Keratinocyte (primary cell): ENCODE measurements around the gene PLXDC2. TPM values are rescaled to one million over a fixed set of nuclear protein-coding genes. Genes with fewer than 3 reads are reported as not detected.

Experiments used
- DNase-seq: peaks from one replicate; pipeline ENCODE4 v3.0.0-alpha.2; 2011; ENCODE audit warnings: low read depth, missing footprints, low spot score
- FAIRE-seq: peaks from 2 replicates; lab custom pipeline; 2011; peaks lifted over from hg19 to GRCh38; lab: Jason Lieb, UNC
- H2AFZ ChIP-seq: 2 replicates; pipeline ENCODE4 v1.6.0; 2012; ENCODE audit warnings: low read length, control low read depth, inconsistent platforms; ENCODE audit not compliant: control insufficient read depth
- H3K27ac ChIP-seq: 2 replicates; pipeline ENCODE4 v1.5.1; 2011; ENCODE audit warnings: low read length; ENCODE audit not compliant: control insufficient read depth, insufficient read depth
- H3K27me3 ChIP-seq: 3 replicates; pipeline ENCODE4 v1.6.0; 2011; ENCODE audit warnings: low read length; ENCODE audit not compliant: control insufficient read depth, insufficient read depth; ENCODE audit errors: extremely low read depth
- H3K36me3 ChIP-seq, 2 experiments: 2 replicates in 1 of 2; 3 replicates in 1 of 2; pipeline ENCODE4 v1.5.1; 2011; ENCODE audit warnings: low read length in 2 of 2, mild to moderate bottlenecking in 1 of 2; ENCODE audit not compliant: control insufficient read depth in 2 of 2, insufficient read depth in 2 of 2; ENCODE audit errors: extremely low read depth in 1 of 2
- H3K4me1 ChIP-seq: 3 replicates; pipeline ENCODE4 v1.5.1; 2011; ENCODE audit warnings: low read length; ENCODE audit not compliant: control insufficient read depth, insufficient read depth; ENCODE audit errors: extremely low read depth
- H3K4me2 ChIP-seq: 3 replicates; pipeline ENCODE4 v1.6.0; 2011; ENCODE audit warnings: low read depth, low read length; ENCODE audit not compliant: control insufficient read depth, insufficient read depth; ENCODE audit errors: extremely low read depth
- H3K4me3 ChIP-seq, 3 experiments: fragments of 200-600 bp in 1 of 3; sonication (generic) in 1 of 3; 2 replicates in 2 of 3; 3 replicates in 1 of 3; pipeline ENCODE4 v1.5.1; 2011 to 2016; ENCODE audit warnings: low read length in 3 of 3, mild to moderate bottlenecking in 3 of 3, control low read depth in 2 of 3, inconsistent platforms in 1 of 3, low read depth in 1 of 3, mixed read lengths in 1 of 3, mixed run types in 1 of 3, moderate library complexity in 1 of 3; ENCODE audit not compliant: control insufficient read depth in 2 of 3, insufficient read depth in 2 of 3; ENCODE audit errors: extremely low read depth in 1 of 3
- H3K79me2 ChIP-seq: 2 replicates; pipeline ENCODE4 v1.6.0; 2012; ENCODE audit warnings: low read length; ENCODE audit not compliant: control insufficient read depth, insufficient read depth
- H3K9ac ChIP-seq: 3 replicates; pipeline ENCODE4 v1.6.0; 2011; ENCODE audit warnings: low read length; ENCODE audit not compliant: control insufficient read depth, insufficient read depth; ENCODE audit errors: extremely low read depth
- H3K9me1 ChIP-seq: 3 replicates; pipeline ENCODE4 v1.6.0; 2011; ENCODE audit warnings: low read length; ENCODE audit not compliant: control insufficient read depth, insufficient read depth; ENCODE audit errors: extremely low read depth
- H3K9me3 ChIP-seq: 2 replicates; pipeline ENCODE4 v1.5.1; 2012; ENCODE audit warnings: low read depth, low read length; ENCODE audit not compliant: control insufficient read depth
- H4K20me1 ChIP-seq: 3 replicates; pipeline ENCODE4 v1.6.0; 2011; ENCODE audit warnings: low read length; ENCODE audit not compliant: control insufficient read depth, insufficient read depth; ENCODE audit errors: extremely low read depth
- EZH2 ChIP-seq: IDR thresholded peaks from one replicate; pipeline ENCODE4 v1.6.1; 2012; ENCODE audit warnings: inconsistent platforms, mild to moderate bottlenecking, low read length, moderate library complexity
- dilution Hi-C: fragments of 300-500 bp; cut with MboI; formaldehyde crosslinking; loops from one replicate; pipeline ENCODE4 v1.7.0; 2020; ENCODE audit warnings: low sequenced_read_pairs; ENCODE audit not compliant: extremely low pct_ligation_motif_present
- polyA plus RNA-seq, 5 experiments: library from polyadenylated mRNA; depleted of rRNA in 3 of 5; stranded (reverse) in 3 of 5; stranded (forward) in 1 of 5; unstranded in 1 of 5; fragments of >200 nt; gene quantifications; 1 replicate in 1 of 5; 2 replicates in 3 of 5; 3 replicates in 1 of 5; pipeline versions ENCODE4 v1.2.1 to v1.2.3, GENCODE V29; 2011 to 2012; ENCODE audit warnings: missing spikeins in 2 of 5, low read depth in 1 of 5, low replicate concordance in 1 of 5
- TF ChIP-seq, protein P1 (sequence below), 3 experiments: IDR thresholded peaks in 1 of 3; conservative IDR thresholded peaks in 1 of 3; optimal IDR thresholded peaks in 1 of 3; 2 replicates in 2 of 3; 3 replicates in 1 of 3; pipeline versions ENCODE3 to v1.5.1; 2011; ENCODE audit warnings: low read length in 3 of 3, mild to moderate bottlenecking in 3 of 3, moderate library complexity in 2 of 3, control low read depth in 1 of 3, inconsistent platforms in 1 of 3; ENCODE audit not compliant: insufficient read depth in 2 of 3; ENCODE audit errors: extremely low read depth in 1 of 3

The PLXDC2 gene
- polyA plus RNA-seq, 1 donor (not counting 4 experiments of a cell fraction or from before 2014, with no cell fraction given), result 12.9 TPM

DNA sequence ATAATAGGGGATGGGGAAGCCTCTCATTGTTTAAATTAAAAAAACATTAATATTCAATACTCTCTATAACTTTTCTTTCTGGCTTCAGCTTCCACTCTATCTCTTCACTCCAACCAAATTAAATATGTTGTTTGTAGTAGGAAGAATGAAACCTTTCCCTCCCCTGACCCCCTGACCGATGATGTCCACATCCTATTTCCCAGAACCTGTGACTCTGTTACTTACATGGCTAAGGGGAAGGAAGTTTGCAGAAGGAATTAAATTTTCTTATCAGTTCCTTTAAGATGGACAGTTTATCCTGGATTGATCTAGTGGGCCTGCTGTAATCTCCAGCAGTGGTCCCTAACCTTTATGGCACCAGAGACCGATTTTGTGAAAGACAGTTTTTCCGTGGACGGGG is 130.0 kb downstream of the PLXDC2 start:
- H3K4me3 ChIP-seq, result no peak overlapping the region
- H3K4me1 ChIP-seq, result no peaks in the 10 kb centered on the region
- FAIRE-seq, result no peak
- TF ChIP-seq EZH2, result no peak
- TF ChIP-seq, protein P1, sequence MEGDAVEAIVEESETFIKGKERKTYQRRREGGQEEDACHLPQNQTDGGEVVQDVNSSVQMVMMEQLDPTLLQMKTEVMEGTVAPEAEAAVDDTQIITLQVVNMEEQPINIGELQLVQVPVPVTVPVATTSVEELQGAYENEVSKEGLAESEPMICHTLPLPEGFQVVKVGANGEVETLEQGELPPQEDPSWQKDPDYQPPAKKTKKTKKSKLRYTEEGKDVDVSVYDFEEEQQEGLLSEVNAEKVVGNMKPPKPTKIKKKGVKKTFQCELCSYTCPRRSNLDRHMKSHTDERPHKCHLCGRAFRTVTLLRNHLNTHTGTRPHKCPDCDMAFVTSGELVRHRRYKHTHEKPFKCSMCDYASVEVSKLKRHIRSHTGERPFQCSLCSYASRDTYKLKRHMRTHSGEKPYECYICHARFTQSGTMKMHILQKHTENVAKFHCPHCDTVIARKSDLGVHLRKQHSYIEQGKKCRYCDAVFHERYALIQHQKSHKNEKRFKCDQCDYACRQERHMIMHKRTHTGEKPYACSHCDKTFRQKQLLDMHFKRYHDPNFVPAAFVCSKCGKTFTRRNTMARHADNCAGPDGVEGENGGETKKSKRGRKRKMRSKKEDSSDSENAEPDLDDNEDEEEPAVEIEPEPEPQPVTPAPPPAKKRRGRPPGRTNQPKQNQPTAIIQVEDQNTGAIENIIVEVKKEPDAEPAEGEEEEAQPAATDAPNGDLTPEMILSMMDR (optimal IDR thresholded peaks at IDR 0.05 in 1 of 3, IDR thresholded peaks at IDR 0.05 in 1 of 3, conservative IDR thresholded peaks at IDR 0.05 in 1 of 3; ENCODE audit: extremely low read depth in 1 of 3, insufficient read depth in 2 of 3, low read length in 3 of 3), result no peak
- no peak for DNase-seq
- no peak overlapping the region for H3K27ac ChIP-seq
- H3K9me1 ChIP-seq, result no peaks in the 10 kb centered on the region
- dilution Hi-C loops, result no loop called here
- H3K79me2 ChIP-seq, result no peaks in the 10 kb centered on the region
- H3K9me3 ChIP-seq, result no peaks in the 10 kb centered on the region
- H3K4me2 ChIP-seq, result no peak overlapping the region
- H4K20me1 ChIP-seq, result no peaks in the 10 kb centered on the region
- no peaks in the 10 kb centered on the region for H3K36me3 ChIP-seq
- no peak overlapping the region for H2AFZ ChIP-seq
- H3K27me3 ChIP-seq, result no peaks in the 10 kb centered on the region
- no peak overlapping the region for H3K9ac ChIP-seq

GRCh38 chr10:19946791-19947190 is 130.6 kb downstream of the PLXDC2 start:
- no peak for FAIRE-seq
- dilution Hi-C loops, result no loop called here

More at GRCh38 chr10:19946791-19947190, 130.6 kb downstream of the PLXDC2 start:
- Histone ChIP-seq H3K4me2 (no peak overlapping the region), H3K79me2 (no peaks in the 10 kb centered on the region), H3K27me3 (no peaks in the 10 kb centered on the region), H2AFZ (no peak overlapping the region), H3K4me1 (no peaks in the 10 kb centered on the region), H4K20me1 (no peaks in the 10 kb centered on the region), H3K9ac (no peak overlapping the region), H3K4me3 (no peak overlapping the region), H3K9me1 (no peaks in the 10 kb centered on the region), H3K27ac (no peak overlapping the region), H3K36me3 (no peaks in the 10 kb centered on the region), H3K9me3 (no peaks in the 10 kb centered on the region)
- no peak for TF ChIP-seq EZH2
- TF ChIP-seq, protein P1 (optimal IDR thresholded peaks at IDR 0.05 in 1 of 3, IDR thresholded peaks at IDR 0.05 in 1 of 3, conservative IDR thresholded peaks at IDR 0.05 in 1 of 3; ENCODE audit: extremely low read depth in 1 of 3, insufficient read depth in 2 of 3, low read length in 3 of 3), result no peak
- no peak for DNase-seq
